Activated CD4-positive, alpha-beta T cell treated with anti-CD3 and anti-CD28 coated beads, Interleukin-2, amount 50 U/mL, for 1 hour (primary cell): ENCODE measurements around the gene ZNF397.

Experiments
- DNase-seq: peaks from one replicate; pipeline ENCODE4 v3.0.0-alpha.2; 2020

The ZNF397 gene

GRCh38 chr18:35247412-35248249, 6.8 kb downstream of the ZNF397 start:
- DNase-seq = no peak

- no peak for DNase-seq
Observed at GRCh38 chr18:35248429-35248828, 7.6 kb downstream of the ZNF397 start.

- DNase-seq = no peak
Observed at GRCh38 chr18:35252466-35252865, 11.6 kb downstream of the ZNF397 start.

- no peak for DNase-seq
Observed at GRCh38 chr18:35253655-35254287, 12.9 kb downstream of the ZNF397 start.

DNA sequence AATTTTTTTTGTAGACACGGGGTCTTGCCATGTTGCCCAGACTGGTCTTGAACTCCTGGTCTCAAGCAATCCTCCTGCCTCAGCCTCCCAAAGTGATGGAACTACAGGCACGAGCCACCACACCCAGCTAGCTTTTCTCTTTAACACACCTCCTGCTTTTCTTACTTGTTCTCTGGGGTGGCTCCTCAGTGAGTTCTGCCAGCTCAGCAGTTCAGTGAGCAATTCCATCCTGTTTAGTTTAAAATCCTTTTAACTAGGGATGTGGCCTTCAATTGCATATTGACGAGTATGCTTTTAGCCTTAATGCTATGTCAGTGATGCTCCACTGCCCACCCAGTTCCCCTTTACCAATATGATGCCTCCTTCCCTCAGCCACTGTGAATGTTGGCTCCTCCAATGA, 16.1 kb downstream of the ZNF397 start:
- DNase-seq = no peak

DNA sequence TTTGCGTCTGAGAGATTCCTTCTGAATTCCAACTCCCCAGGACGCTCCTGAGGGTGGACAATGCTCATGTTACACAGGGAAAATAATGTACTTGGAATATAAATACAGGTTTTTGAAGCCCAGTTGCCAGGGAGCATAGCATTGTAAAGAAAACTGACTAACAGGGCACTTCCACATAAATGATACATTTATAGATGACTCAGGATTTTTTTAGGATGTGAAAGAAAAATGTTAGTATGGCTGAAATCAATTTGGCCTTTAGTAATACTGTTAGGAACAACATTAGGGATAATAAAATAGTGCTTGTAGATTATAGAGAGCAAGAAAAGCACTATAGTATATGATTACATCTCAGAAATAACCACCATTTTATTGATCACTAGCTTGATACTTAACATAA, 23.6 kb downstream of the ZNF397 start:
- no peak for DNase-seq

- DNase-seq = peak; percentile 63
Observed at GRCh38 chr18:35267161-35267651, 26.4 kb downstream of the ZNF397 start.

DNA sequence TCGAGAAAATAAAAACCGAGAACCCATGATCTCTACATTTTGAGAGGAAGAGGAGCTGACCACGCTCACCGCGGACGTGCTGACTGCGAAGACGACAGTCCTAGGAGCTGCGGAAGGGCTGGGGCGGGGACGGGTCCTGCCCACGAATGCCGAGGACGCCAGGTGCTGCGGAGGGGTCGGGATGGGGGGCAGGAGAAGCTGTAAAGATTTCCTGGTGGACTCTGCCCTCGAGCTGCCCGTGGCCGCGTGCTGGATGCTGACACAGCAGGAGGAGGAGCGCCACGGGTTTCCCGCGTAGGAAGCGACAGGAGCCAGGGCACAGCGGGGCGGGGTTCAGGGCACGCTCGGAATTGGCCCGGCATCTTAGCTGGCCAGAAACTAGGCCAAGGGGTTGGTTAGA, 27.0 kb downstream of the ZNF397 start:
- DNase-seq = no peak

GRCh38 chr18:35268821-35269220, 28.0 kb downstream of the ZNF397 start:
- DNase-seq = no peak

- DNase-seq = no peak
Observed at GRCh38 chr18:35271656-35272055, 30.8 kb downstream of the ZNF397 start.

- no peak for DNase-seq
Observed at GRCh38 chr18:35276267-35276666, 35.4 kb downstream of the ZNF397 start.

DNA sequence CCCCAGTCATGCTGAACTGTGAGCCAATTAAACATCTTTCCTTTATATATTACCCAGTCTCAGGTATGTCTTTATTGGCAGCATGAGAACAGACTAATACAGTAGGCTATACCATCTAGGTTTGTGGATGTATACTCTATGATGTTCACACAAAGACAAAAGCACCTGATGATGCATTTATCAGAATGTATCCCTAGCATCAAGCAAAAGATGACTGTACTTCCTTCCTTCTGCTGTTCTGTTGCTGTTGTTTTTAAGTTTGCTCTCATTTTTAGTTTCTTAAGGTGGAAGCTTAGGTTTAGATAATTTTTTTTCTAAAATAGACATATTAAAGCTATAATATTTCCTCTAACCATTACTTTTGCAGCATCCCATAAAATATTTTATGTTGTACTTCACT, 36.8 kb downstream of the ZNF397 start:
- no peak for DNase-seq

DNA sequence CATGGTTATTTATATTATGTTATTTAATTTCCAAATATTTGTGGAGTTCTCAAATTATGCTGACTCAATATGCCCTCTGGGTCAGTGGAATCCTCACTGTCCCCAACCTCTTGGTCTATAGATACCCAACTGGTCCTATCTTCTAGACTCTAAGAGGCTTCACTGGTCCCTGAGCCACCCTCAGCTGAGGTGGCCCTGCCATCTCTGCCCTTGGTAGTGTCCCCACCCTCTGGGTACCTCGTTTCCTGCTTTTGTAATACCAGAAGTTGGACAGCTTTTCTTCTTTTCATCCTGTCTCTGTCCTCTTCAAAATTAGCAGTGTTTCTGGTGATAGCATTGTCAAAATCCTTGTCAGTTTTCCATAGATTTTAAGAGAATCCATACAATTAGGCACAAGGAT, 37.3 kb downstream of the ZNF397 start:
- no peak for DNase-seq

GRCh38 chr18:35278969-35279368, 38.1 kb downstream of the ZNF397 start:
- no peak for DNase-seq

GRCh38 chr18:35282353-35282752, 41.5 kb downstream of the ZNF397 start:
- DNase-seq = no peak

DNA sequence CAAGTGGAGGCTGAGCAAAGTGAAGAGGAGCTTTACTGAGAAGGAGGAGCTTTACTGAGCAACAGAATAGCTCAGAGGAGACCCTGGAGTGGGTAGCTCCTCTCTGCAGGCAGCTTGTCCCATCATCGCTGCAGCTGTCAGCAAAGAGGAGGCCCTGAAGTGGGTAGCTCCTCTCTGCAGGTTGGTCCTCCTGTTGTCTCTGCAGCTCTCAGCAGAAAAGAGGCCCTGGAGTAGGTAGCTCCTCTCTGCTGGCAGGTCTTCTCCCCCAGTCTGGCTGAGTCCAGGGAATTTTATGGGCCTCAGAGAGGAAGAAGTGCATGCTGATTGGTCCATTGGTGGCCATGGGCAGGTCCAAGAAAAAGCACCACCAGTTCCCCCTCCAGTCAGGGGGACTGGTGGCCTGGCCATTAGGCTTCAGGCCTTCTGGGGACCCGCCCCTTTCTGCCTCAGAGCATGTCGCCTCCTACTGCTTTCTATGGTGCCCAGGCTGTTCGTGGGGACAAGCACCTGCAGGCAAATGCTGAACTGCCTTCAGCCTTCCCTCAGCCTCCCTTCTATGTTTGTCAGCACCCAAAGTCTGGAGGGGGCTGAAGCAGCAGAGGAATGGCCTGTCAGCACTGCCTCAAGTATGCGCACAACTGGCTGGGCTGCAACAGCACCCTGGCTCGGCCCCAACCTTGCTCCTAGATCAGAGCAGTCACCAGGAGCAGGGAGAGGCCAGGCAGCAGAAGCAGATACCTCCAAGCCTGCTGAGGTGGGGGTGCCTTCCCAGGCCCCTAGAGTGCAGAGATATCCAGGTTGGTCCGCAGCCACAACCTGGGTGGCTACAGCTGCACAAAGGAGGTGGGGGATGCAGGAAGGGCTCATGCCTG, 43.3 kb downstream of the ZNF397 start:
- no peak for DNase-seq

GRCh38 chr18:35284841-35285240, 44.0 kb downstream of the ZNF397 start:
- no peak for DNase-seq

DNA sequence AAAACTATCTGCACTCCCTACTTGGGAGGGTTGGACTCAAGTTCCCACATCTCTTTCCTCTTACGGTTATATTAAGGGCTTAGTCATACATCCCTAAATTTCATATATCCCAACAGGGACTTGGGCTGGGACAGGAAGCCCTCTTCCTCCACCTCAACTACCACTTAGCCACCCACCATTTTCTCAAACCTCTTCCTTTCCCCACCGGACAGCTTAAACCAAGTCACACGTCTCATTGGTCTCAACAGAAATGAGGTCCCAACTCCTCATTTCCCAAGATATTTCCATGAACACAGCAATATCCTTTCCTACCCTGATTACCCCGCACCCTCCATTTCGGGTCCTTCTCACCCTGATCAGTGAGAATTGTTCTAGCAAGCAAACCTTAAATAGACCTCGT, 48.5 kb downstream of the ZNF397 start:
- DNase-seq = no peak

DNA sequence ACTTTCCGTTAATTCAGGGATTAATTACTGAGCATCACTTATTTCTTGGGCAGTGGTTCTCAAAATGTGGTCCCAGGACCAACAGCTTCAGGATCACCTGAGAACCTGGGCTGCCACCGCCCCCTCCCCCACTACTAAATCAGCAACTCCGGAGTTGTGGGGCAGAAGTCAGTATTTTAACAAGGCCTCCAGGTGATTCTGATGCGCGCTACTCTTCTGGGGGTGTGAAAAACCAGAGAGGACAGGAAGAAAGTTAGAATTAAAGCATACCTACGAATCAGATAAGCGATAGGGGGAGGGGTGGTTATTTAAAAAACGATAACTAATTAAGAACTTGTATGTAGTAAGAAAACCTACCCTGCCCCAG, 48.9 kb downstream of the ZNF397 start:
- peak; percentile 30 for DNase-seq

DNA sequence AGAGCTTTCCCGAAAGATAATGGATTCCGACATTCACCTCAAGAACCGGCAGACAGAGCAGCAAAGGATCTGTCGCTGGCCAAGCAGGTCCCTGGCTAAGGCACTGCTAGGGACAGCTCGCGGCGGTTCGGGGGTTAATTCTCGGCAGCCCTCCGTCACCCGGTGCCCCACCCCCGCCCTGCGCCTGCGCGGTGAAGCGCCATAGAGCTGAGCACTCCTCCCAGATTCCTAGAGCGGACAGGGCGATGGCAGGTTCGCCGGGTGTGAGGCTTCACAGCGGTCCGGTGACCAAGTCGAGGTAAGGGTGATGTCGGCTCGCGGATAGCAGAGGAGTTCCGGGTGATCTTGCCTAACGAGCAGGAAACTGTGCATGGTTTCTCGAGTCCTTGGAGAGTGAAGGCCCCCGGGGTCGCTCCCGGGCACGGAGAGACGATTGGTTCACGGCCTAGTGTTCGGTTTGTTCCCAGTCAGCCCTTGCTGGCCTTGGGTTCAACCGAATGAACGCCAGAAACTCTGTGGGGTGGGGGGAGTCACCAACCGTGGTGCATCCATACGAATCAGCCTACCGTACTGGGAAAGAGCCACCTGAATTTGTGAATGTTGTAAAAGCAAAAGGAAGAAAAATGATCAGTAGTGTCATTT, 49.4 kb downstream of the ZNF397 start, which contains the start of gene ZSCAN30:
Gene ZSCAN30, minus strand, starts transcription at position 136 of the 642 bp plus-strand sequence. CDS start 25,877 bp downstream, outside the sequence.
- DNase-seq = peak; percentile 97

GRCh38 chr18:35291166-35291565, 50.3 kb downstream of the ZNF397 start:
- DNase-seq = no peak

DNA sequence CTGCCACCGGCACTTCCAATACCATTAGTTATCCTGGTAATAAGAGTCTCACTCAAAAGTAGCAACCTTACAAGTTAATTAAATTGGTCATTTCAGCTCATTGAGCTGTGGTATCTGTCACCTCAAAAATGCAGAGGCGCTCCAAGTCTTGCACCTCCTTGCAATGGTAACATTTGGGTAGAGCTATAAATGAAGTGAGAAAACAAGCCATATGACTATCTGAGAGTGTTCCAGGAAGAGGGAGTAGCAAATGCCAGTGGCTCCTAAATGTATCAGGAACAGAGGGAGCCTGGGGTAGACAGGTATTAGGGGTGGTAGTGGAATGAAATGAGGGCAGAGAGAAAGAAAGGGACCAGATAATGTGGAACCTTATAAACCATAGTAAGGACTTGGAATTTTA, 55.2 kb downstream of the ZNF397 start:
- DNase-seq = no peak

DNA sequence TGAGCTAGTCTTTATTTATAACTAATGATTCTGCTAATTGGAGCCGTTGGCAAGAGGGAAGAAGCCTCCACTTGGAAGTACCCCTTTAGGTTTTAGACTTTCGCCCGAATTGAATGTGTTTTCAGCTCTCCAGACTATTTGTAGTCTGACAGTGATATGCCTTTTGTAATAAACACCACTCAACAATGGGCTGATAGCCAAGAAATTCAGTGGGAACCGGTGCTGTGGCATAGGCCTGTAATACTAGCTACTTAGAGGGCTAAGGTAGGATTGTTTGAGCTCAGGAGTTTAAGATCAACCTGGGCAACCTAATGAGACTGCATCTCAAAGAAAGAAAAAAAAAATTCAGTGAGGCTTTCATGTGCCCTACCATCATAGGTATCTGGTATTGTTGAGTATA, 62.8 kb downstream of the ZNF397 start:
- no peak for DNase-seq
